NCI-H2196 treated with DMSO at 0.1 percent for 48 hours (cell line): ENCODE data around the gene CUL9.
A peak's percentile ranks its signal among the peaks of the same experiment; 100 is the strongest.

Source experiments
- DNase-seq: peaks from one replicate; lab custom pipeline; 2025; ENCODE audit not compliant: unreplicated experiment; lab: John Stamatoyannopoulos, UW

The CUL9 gene

GRCh38 chr6:43254138-43254817 is 72.3 kb downstream of the CUL9 start:
- DNase-seq: no peak

- no peak for DNase-seq
Observed at GRCh38 chr6:43254846-43255245, 72.8 kb downstream of the CUL9 start.

GRCh38 chr6:43255408-43256054 is 73.5 kb downstream of the CUL9 start:
- no peak for DNase-seq

GRCh38 chr6:43256670-43257366 is 74.8 kb downstream of the CUL9 start:
- DNase-seq: no peak

GRCh38 chr6:43257367-43258145 is 75.6 kb downstream of the CUL9 start:
- DNase-seq: no peak

GRCh38 chr6:43258180-43258579 is 76.2 kb downstream of the CUL9 start:
- DNase-seq: no peak

GRCh38 chr6:43258807-43259686 is 77.1 kb downstream of the CUL9 start:
- no peak for DNase-seq

- no peak for DNase-seq
Observed at GRCh38 chr6:43260791-43261190, 78.8 kb downstream of the CUL9 start.

GRCh38 chr6:43261198-43261597 is 79.2 kb downstream of the CUL9 start:
- DNase-seq: no peak

- DNase-seq: no peak
Observed at GRCh38 chr6:43262000-43262779, 80.2 kb downstream of the CUL9 start.

- DNase-seq: no peak
Observed at GRCh38 chr6:43262780-43263313, 80.9 kb downstream of the CUL9 start.

- peak; percentile 41 for DNase-seq
Observed at GRCh38 chr6:43263314-43264178, 81.5 kb downstream of the CUL9 start.

- DNase-seq: no peak
Observed at GRCh38 chr6:43264599-43265145, 82.7 kb downstream of the CUL9 start.

GRCh38 chr6:43265564-43265963 is 83.6 kb downstream of the CUL9 start:
- no peak for DNase-seq

- peak; percentile 60 for DNase-seq
Observed at GRCh38 chr6:43267619-43268354, 85.8 kb downstream of the CUL9 start.

GRCh38 chr6:43268355-43268700 is 86.3 kb downstream of the CUL9 start:
- DNase-seq: peak; percentile 43

GRCh38 chr6:43268782-43269272 is 86.8 kb downstream of the CUL9 start:
- no peak for DNase-seq
